GM18519 (cell line): ENCODE results near the gene TXNRD3.

Experiments used
- ATAC-seq: cut with Tn5 transposase; IDR thresholded peaks from one replicate; pipeline ENCODE4 v1.9.1; 2021; ENCODE audit warnings: mild to moderate bottlenecking, moderate library complexity; ENCODE audit not compliant: unreplicated experiment, low FRiP score

Gene TXNRD3

DNA sequence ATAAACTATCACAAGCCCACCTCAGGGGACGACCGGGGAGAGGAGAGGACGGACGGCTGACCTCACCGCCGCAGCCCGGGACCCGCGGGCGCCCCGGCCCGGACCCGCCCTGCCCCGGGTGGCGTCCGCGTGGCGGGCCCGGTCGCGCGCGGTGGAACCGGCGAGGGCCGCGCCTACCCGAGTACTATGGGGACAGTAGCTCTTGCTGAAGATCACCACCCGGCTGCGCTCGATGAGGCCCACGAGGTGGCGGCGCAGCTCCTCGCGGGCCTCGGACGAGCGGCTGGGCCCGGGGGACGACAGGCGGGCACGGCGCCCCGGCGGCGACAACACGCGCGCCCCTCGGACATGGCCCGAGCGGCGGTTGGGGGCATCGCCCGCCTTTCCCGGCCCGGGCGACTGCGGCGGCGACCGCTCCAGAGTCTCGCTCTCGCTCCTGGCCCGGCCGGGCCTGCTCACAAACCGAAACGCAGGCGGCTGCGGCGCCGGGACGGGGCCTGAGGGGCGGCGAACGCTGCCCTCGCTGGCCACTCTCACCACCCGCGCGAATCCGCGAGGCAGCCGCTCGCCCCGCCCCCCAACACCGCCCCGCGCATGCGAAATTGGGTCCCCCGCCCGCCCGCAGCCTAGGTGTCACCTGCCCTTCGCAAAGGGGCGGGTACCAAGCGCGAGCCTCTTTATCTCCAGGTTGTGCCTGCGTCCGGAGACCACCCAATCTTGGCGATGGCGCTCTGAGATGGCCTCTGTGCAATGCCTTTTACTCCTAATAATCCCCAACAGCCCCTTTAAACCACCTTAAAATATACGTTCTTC, at the start of gene TXNRD3:
Gene TXNRD3, minus strand, starts transcription at position 554 of the 813 bp plus-strand sequence.
- no peak for ATAC-seq

DNA sequence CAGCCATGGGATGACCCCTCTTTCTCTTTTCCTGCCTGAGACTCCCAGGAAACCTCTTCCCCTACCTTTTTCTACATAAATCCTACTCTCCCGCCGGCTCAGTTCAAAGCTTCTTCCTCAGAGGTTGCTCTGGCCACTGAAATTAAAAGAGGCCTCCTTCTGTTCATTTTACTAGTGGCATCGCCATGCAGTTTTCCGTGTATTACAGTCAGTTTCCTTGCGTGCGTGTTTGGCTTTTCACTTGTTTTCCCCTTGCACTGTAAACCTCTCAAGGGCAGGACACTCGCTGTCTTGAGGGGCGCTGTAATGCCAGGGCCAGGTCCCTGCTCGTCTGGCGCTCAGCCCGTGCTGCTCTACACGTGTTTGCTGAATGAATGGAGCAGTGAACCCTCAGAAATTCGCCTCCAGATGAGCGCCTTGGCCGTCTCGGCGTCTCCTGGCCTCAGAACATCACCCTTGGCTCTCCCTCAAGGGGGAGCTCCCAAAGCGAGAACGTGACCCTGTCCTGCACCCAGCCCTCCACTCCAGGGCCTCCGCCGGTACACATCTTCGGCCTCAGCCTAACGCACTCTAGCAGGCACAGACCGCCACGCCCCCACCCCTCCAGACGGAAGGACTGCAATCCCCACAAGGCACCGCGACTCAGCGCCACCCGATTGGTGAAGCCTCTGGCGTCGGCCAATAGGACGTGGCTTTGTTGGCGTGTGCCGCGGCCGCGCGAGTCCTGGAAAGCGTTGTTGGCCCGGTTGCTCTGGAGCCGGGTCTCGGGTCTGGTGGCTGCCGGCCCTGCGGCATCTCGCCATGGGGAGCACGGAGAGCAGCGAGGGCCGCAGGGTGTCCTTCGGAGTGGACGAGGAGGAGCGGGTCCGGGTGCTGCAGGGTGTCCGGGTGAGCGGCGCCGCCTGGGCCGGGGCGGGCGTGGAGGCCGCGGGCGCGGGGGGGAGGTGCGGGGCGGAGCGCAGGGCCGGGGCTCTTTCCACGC, 48.9 kb upstream of the TXNRD3 start, which contains the start of gene CHCHD6:
Gene CHCHD6, plus strand, starts transcription at position 729 of the 982 bp plus-strand sequence. Its CDS starts 73 bp downstream, at position 802.
- ATAC-seq = peak; percentile 91

DNA sequence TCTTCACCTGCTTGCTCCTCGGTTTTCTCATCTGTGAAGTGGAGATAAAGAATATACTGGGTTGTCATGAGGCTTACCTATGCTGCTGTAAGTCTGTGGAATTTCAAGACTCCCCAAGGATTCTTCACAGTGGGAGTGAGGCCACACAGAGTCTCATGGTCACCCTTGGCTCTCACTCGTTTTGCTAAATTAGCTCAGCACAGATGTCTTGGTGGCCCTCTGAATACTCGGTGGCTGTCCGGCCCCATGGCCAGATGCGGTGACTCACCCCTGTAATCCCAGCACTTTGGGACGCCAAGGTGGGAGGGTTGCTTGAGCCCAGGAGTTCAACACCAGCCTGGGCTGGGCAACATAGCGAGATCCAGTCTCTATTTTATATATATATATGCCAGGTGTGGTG, 44.1 kb upstream of the TXNRD3 start:
- no peak for ATAC-seq

DNA sequence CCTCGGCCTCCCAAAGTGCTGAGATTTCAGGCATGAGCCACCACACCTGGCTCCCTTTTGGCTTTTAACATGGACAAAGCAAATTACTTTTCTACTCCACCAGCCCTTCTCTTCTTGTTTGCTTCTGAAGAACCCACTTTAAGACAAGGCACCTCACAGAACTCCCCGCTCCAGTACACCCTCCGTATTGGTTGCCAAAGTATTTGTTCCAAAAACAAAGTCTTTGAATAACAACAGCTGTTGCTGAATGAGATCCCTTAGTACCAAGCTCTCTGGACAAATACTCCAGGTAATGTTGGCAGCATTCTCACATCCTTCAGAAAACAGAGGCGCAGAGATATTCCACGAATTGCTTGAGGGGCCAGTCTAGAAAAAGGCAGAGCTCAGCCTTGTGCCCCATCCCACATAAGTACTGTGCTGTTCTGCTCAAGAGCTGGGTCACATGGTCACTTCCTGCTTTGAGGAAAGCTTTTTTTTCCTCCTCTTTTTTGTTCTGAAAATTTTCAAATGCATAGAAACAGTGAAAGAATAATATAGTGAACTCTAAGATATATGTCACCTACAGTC, 41.9 kb upstream of the TXNRD3 start:
- ATAC-seq = no peak

DNA sequence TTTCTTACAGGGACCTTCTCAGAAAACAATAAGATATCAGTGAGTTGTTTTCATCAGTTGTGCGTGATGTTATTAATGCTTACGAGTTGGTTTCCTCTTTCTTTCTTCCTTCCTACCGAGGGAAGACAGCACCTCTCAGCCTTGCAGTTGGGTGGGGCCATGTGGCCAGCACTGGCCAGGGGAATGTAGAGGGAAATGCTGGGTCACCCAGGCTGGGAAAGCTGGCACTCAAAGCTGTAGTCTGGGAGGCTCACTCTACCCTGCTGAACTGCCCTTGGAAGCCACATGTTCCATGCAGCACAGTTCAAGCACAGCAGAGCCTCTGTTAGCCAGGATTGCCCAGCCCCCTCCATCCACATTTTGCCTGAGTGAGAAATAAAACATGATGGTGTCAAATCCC, 39.0 kb upstream of the TXNRD3 start:
- no peak for ATAC-seq

DNA sequence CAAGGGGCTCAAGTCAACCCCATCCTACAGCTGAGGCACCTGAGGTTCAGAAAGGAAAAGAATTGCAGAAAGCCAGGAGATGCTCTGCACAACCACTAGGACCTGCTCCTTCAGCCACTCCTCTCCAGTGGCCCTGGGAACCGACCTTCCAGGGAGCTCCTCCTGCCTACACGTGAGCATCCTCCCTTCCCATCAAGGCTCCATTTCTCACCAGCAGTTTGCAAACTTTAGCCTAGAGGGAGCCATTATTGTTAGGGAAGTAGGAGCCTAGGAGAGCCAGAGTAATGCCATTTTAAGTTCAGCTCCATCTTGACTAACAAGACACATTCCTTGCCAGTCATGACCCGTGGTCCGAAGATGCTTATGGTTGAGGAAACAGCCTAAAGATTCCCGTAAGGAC, 37.9 kb upstream of the TXNRD3 start:
- ATAC-seq = no peak

DNA sequence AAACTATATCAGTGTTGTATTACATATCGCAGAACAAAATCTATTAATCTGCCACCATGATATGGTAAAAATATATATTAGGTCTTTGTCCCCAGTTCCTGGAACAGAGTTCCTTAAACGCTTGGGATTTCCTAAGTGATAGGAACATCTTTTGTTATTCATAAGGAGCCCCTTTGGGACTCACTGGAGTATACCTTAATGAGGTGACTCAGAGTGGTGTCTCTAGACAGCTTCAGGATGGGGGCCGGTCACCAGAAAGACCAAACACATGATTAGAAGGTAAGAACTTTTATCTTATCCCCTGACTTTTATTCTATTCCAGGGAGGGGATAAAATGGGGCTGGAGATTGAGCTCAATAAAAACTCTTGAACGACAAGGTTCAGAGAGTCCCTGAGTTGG, 36.8 kb upstream of the TXNRD3 start:
- no peak for ATAC-seq

DNA sequence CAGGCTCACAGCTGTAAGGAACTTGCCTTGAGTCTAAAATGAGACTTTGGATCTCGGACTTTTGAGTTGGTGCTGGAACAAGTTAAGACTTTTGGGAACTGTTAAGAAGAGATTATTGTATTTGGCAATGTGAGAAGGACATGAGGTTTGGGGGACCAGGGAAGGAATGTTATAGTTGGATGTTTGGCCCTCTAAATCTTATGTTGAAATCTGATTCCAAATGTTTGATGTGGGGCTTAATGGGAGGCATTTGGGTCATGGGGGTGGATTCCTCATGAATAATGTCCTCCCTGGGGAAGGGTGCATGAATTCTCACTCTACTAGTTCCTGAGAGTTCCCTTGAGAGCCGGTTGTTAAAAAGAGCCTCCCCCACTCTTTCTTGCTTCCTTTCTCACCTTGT, 30.6 kb upstream of the TXNRD3 start:
- ATAC-seq = no peak

DNA sequence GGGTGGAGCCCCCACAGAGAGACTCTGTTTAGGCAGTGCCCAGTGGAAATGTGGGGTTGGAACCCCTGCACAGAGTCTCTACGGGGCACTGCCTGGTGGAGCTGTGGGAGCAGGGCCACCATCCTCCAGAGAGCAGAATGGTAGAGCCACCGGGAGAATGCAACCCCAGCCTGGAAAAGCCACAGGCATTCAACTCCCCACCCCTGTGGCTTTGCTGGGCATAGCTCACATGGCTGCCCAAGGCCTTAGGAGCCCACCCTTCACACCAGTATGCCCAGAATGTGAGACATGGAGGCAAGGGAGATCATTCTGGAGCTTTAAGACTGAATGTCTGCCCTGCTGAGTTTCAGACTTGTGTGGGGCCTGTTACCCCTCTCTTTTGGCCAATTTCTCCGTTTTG, 30.1 kb upstream of the TXNRD3 start:
- ATAC-seq = no peak

DNA sequence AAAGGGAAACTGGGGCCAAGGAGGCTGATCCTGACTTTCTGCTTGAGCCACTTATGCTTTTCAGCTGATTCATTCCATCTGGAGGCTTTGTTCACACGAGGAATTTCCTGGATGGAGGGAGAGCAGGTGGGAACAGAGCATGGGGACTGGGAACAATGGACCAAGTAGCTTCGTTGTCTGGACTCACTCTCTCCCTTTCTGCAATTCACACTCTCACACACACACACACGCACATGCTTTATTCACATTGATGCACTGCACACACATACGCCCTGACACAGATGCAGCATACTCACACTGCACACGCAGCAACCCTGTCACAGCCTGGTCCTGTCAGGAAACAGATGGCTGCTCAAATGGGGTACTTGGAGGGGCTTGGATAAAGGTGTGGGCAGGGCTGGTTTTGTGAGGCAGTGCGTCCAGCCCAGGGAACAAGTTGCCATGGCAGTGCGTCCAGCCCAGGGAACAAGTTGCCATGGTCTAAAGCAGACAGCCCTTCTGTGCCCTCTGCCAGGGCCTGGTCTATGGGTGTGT, 29.4 kb upstream of the TXNRD3 start:
- ATAC-seq = no peak

DNA sequence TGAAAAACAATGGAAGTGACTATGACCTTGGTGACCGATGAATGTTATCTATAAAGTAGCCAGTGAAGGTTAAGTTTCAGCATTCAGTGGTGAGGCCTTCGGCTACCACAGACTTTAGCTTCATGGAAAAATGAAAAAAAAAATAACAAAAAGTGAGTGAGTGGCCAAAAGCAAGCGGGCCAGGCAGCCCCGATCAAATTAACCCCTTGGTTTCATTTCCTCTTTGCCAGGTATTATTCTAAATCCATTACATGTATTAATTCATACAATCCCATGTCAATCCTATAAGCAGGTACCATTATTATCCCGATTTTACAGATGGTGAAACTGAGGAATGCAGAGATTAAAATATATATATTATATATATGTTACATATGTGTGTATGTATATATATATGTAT, 28.1 kb upstream of the TXNRD3 start:
- no peak for ATAC-seq

DNA sequence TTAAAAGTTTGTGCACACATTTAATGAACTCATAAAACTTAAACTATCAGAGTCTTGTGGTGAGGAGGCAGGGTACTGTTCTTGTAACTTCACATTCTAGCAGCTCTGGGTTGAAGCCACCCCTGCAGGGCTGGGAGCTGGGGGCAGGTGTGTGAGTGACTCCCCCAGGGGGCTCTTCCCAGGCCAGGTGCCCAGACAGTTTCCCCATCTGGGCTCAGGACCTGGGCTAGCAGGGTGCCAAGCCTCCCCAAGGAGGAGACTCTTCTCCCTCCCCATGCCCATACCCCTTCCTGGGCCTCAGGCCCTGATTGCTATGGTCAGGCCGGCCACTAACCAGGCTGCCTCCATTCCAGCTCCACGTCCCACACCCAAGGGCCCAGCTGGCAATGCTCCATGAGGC, 27.1 kb upstream of the TXNRD3 start:
- ATAC-seq = no peak

DNA sequence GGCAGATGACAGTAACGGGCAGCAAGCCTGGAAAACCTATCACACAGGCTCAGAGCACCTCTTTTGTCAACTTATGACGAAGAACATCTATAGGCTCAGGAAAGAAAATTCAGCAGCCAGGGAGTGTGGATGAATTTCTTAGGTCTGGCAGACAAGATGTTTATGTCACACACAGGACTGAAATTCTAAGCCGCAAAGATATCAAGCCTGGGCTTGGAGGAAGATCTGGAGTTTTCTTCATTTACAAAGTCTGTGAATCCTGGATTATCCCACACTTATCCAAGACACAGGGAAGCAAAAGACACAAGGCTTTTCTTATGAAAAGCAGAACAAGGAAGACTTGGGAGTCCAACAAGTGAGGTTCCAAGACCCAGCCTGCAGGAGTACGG, 25.7 kb upstream of the TXNRD3 start:
- ATAC-seq = no peak

DNA sequence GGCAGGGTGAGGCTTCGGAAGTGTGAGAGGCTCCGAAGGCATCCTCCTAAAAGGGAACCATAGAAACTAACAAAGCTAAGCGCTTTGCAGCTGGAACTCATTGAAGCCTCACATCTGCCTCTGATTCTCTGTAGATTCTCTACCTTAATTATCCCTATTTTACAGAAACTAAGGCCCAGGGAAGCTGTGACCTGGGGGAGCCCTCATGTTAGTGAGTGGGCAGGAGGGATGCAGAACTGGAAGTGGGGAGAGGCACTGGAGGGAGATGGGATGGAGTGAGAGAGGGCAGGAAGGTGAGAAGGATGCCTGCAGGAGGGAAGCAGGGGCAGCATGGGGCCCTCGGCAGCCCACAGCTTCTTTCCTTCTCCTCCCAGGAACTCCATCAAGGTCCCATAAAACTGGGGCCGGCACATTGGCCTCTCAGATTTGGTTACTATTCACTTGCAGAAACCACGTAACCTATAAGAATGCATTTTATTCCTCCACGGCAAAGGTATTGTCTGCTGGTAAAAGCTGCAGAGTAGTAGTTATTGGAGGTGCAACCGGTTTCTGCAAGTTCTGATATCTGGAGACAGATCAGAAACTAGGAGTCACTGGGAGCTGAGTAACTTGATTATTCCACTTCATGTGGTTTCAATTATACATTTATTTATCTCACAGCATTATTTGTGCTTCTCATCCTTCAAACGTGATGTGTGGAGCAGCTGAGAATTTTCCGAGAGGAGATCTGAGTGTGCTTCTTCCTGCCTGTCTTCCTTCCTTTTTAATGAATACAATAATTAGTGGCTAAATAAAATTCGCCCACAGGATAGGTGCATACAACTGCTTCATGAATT, 25.1 kb upstream of the TXNRD3 start:
- ATAC-seq = no peak

DNA sequence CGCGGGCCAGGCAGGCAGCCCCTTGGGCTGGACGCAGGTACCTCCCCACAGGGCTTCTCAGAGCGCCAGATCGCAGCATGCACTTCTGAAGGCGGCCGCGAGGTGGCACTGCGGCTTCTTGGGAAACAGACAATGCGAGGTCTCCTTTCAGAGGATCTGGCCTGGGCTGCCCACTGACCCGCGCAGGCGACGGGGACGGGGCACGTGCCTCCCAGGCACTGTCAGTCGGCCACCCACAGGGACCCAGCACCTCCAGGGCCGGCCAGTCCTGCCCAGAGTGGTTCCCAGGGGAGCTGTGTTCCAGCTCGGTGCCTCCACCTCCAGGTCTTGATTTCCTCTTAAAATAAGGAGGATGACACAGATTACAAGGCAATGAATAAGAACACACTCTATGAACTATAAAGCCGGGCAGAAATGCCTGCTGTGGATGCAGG, 24.4 kb upstream of the TXNRD3 start:
- no peak for ATAC-seq

DNA sequence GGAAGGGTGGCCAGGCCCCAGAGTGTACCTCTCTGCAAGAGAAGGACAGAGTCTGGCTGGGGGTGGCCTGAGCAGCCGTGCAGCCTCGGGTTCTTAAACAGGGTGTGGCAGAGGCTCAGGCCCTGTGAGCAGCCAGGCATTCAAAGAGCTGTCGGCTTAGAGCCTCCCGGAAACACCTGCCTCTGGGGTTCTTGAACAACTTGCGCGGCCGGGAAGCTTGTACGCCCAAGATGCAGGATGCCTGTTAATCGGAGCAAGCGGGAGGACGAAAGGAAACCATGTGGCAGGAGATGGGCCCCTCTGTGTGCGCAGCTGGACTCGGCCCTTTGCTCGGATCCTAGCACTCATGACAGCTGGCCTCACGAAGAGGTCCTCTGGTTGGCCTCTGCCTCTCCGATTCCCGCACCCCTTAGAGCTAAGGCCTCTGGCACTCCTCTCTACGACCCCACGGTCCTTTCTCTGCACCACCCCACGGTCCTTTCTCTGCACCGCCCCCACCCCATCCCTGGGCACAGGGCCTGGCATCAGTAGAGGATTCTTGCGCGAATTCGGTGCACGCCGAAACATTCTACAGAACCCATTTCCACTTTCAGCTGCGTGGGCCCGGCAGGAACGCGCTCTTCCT, 23.9 kb upstream of the TXNRD3 start:
- ATAC-seq = no peak

DNA sequence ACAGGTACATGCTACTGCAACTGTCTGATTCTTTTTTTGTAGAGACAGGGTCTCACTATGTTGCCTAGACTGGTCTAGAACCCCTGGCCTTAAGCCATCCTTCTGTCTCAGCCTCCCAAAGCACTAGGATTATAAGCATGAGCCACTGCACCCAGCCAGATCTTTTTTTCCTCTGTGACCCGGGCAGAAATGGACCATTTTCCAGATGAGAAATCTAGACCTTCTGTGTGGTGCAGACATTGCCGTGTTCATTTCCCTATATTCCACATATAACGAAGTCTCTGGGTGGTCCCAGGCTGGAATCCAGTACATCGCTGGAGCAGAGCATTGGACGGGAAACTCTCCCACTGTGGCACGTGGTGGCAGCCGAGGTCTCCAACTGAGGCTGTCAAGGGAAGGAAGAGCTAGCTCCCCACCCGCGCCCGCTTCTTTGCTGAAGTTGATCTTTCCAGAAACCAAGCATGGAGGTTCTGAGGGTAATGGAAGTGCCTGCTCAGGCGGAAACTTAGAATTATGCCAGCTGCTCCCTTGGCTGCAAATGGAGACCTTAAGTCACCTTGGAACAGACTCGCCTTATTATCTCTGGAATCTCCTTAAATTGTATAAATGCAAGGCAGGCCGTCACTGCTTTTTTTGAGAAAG, 23.1 kb upstream of the TXNRD3 start:
- ATAC-seq = no peak

DNA sequence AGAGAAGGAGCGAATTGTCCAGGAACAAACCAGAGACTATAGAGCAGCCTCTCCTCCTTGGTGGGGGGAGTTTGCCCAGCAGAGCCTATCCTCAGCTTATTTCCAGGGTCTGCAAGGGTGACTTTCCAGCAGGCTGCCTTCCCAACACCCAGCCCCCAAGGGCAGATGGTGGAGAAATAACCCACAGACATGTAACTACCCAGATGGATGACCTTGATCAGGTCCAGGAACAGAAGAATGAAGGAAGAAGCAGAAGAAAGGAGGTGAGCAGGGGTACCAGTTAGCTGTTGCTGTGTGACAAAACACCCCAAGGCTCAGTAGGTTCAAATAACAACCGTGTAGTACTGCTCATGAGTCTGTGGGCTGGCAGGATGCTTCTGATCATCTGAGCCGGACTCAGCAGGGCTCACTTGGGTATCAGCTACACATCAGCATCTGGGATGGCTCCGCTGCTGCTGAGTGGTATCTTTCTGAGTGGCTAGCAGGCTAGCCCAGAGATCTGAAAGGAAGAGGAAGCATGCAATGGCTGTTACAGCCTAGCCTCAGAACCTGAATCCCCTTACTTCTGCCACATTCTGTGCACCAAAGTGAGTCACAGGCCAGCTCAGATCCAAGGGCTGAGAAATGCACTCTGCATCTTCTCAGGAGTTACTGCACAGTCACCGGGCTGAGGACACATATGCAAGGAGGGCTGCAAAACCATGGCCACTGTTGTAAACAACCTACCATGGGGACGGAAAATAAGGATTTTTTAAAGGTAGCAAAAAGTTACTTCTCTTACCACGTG, 22.2 kb upstream of the TXNRD3 start:
- no peak for ATAC-seq
